HG02763 (cell line): ENCODE measurements around the gene RAB44.
"Not testable (repeated sequence)": the region's sequence is repeated elsewhere in the genome, so short reads cannot be mapped to it uniquely, and the experiment has no call there.

Experiments used
- ATAC-seq: cut with Tn5 transposase; IDR thresholded peaks from one replicate; pipeline ENCODE4 v1.9.1; 2021; ENCODE audit warnings: mild to moderate bottlenecking, moderate library complexity; ENCODE audit not compliant: unreplicated experiment

RAB44 gene

DNA sequence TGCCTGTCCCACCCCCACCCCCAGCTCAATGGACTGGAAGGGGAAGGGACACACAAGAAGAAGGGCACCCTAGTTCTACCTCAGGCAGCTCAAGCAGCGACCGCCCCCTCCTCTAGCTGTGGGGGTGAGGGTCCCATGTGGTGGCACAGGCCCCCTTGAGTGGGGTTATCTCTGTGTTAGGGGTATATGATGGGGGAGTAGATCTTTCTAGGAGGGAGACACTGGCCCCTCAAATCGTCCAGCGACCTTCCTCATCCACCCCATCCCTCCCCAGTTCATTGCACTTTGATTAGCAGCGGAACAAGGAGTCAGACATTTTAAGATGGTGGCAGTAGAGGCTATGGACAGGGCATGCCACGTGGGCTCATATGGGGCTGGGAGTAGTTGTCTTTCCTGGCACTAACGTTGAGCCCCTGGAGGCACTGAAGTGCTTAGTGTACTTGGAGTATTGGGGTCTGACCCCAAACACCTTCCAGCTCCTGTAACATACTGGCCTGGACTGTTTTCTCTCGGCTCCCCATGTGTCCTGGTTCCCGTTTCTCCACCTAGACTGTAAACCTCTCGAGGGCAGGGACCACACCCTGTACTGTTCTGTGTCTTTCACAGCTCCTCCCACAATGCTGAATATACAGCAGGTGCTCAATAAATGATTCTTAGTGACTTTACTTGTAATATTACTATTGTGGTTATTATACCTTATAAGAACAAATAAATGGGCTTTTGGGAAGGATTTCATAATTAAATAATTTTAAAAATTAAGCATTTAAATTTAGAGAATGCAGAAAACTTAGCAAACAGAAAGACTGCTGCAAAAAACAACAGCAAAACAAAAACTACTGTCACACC is 10.7 kb upstream of the RAB44 start:
- ATAC-seq = no peak

DNA sequence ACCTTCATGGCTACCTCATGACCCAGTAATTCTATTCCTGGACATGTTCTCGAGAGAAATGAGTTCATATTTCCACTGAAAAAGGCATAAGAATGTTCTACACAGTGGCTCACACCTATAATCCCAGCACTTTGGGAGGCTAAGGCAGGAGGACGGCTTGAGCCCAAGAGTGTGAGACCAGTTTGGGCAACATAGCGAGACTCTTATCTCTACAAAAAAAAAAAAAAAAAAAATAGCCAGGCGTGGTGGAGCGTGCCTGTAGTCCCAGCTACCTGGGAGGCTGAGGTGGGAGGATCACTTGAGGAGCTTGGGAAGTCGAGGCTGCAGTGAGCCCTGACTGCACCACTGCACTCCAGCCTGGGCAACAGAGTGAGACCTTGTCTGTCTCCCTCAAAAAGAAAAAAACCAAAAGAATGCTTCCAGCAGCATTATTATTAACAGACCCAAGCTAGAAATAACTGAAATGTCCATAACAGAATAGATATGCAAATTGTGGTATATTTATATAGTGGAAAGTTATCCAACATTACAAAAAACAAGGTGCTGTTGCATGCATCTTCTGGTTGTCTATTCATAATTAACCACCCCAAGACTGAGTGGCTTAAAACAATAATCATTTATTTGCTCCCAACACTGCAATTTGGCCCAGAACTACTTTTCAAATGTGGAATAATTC is 9.4 kb upstream of the RAB44 start:
- no peak for ATAC-seq

DNA sequence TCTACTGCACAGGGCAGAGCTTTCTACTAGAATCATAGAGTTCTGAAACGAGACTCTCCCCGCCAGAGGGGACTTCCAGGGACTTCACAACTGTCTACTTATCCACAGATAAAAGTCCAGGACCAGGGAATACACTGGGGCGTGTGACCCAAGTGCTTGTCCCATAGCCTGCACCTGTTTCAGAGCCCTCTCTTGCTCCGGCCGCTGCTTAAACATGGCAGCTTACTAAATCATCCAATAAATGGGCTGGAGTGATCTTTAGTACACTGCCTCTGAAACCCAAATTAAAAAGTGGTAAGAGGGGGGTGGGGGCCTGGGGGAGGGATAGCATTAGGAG is 8.9 kb upstream of the RAB44 start:
- no peak for ATAC-seq

DNA sequence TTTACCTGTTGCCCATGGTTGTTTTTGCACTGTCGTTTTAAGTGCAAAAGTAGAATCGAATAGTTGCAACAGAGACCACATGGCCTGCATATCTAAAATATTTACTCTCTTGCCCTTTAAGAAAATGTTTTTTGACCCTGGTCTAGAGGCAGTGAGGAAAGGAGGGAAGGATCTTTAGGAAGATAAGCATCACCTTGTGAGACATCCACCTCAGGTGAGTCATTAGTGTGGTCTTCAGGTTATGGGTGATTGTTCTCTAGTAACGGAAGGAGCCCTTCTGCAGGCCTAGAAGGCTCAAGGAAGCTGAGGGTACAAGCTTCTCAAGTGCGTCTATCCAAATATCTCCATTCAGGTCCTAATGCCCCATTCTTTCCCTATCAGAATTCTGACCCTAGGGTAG is 6.6 kb upstream of the RAB44 start:
- no peak for ATAC-seq

DNA sequence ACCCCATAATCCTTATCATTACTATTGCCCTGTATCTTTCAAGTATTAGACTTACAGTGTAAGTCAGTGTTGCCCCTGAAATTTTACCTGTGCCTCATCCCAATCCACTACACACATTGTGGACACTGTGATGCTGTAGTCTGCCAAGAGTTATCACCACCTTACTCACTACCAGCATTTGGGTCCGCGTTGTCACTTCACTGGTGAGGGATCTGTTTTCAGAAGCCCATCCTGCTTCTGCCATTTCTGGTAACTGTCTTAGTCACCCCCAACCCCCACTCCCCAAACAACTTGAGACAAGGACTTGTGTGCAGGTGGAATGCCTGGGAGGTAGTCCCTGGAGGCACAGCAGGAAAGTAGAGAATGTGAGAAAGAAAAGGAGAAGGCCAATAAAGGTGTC is 6.0 kb upstream of the RAB44 start:
- no peak for ATAC-seq

DNA sequence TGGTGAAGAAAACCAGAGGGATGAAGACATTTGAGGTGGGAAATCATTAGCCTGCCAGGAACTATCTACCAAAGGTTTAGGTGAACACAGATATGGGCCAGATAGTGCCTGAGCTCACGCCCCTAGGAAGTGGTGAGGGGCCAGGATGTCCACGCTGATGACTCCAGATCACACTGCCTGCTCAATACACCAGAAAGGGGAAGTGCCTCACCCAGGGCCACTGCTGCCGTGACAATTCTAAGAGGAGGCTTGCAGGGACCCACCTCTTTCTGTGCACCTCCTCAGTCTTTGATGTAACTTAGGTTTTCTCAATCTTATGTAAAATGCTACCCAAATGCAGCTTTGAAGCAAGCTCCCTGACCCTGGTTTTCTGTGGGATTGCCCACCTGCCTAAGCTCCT is 5.4 kb upstream of the RAB44 start:
- ATAC-seq = no peak

DNA sequence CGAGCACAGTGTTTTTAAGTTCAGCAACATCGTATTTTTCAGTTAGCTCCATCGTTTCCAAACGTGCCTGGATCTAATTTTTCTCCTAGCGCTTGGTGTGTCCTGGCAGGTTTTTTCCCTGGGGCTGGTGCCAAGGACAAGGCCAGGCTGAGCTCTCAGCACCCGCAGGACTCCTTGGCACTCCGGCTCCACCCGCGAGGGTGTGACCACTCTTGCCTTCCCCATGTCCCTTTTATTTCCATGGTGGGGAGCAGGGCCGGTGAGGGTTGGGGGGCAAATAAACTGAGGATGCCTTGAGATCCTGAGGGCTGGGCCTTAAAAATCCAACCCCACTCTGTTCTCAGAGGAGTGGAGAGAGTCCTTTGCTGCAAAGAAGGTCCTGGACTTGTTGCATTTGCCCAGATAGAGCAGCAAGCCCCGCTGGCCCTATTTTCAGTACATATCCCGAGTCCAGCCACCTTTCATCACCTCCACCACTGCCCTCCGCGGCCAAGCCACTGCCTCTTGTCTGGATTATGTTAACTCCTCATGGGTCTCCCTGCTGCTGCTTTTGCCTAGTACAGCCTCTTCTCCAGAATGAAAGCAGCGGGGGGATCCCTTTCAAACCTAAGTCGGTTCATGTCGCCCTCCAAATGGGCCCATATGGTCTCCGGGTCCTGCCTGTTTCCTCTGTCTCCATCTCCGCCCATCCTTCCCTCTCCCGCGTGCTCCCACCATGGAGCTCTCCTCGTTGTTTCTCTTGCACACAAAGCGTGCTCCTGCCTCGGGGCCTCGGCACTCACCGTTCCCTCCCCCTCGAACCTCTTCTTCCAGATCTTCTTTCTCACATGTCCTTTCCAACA is 4.5 kb upstream of the RAB44 start:
- ATAC-seq = no peak

DNA sequence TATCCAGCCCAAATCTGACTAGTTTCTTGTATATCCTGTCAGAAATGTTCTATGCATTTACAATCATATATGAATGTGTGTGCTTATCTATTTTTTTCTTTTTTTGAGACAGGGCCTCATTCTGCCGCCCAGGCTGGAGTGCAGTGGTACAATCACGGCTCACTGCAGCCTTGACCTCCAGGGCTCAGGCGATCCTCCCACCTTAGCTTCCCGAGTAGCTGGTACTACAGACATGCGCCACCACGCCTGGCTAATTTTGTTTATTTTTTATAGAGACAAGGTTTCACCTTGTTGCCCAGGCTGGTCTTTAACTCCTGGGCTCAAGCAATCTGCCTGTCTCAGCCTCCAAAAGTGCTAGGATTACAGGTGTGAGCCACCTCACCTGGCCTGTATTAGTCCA is 3.0 kb upstream of the RAB44 start:
- no peak for ATAC-seq

DNA sequence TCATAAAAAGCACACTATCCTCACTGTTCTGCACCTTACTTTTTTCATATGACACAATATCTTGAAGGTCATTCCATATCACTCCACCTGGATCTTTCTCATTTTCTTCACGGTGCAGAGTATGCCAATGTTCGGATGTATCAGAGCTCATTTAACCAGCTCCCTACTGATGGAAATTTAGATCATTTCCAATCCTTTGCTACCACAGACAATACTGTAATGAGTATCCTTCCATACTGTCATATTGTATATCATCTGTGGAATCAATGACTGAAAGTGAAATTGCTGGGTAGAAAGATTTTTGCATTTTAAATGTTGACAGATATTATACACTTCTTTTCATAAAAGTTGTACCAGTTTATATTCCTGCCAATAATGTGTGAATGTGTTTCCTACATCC is 2.2 kb upstream of the RAB44 start:
- no peak for ATAC-seq

DNA sequence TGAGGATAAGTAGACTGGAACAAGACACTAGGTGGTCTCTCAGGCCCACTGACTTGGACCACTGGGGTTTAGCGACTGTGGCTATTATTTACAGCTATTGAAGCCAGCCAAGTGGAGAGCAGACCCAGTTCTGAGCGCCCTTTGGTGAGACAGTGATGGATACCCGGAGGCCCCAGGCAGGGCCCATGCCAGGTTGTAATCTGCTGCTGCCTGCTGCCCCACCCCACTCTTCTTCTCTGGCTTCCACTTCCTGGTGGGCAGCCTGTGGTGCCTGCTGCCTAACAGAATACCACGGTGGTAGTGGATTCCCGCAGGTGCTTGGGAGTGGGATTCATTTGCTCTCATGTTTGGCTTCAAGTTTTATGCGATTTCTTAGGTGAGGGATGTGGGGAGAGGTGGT is 570 bp downstream of the RAB44 start:
- ATAC-seq = no peak

DNA sequence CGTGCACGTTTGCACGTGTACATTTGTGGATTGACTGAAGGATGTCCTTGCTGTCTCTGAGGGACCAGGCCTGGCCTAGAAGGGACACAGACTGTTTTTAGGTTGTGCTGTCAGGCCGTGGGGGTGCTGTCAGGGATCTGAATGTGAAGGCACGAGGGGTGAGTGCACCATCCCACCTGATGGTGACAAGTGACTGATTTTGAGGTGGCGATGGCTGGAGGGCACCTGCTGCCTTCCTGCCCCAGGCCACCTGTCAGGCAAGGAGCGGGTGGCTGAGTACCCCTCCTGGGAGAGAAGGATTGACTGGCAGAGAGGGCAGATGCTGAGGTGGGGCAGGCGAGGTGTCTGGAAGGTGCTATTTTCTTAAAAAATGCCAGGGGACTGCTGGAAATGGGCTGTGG is 1.2 kb downstream of the RAB44 start:
- ATAC-seq = no peak

DNA sequence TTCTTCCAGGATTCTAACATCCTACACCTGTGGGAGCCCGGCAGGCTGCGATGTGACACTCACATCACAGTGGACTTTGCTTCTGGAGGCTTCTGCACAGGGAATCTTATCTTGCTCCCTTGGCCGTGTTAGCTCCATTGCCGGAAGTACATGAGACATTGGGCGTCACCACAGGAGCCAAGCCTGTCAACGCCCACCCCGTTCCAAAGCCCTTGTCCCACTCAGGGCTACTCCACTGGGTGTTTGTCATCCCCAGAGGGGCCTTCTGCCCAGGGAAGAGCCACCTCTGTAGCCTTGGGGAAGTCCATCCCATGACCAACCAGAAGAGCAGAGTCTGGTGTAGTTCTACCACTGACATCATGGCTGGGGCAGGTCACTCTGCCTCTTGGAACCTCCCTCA is 1.7 kb downstream of the RAB44 start:
- ATAC-seq = no peak

DNA sequence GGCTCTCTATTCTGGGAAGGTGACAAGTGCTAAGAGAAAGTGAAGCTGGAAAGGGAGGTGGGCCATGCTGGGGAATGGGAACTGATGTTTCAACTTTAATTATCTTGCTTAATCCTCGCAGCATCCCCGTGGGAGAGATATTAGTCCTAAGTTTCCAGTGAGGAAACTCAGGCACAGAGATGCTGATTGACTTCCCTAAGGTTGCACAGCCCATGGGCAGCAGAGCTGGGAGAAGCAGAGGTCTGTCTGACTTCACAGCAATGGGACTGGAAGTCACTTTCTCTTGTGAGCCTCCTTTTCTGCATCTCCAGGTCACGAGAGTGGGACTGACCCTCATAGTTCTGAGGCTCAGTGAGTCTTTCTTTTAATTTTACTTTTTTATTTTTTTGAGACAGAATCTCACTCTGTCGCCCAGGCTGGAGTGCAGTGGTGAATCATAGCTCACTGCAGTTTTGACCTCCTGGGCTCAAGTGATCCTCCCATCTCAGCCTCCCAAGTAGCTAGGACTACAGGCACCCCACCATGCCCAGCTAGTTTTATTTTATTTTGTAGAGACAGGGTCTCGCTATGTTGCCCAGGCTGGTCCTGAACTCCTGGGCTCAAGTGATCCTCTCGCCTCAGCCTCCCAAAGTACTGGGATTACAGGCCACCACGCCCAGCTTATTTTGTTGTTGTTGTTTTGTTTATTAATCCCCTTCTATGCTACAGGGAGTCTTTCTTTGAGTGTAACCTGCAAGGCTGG is 2.6 kb downstream of the RAB44 start:
- no peak for ATAC-seq

DNA sequence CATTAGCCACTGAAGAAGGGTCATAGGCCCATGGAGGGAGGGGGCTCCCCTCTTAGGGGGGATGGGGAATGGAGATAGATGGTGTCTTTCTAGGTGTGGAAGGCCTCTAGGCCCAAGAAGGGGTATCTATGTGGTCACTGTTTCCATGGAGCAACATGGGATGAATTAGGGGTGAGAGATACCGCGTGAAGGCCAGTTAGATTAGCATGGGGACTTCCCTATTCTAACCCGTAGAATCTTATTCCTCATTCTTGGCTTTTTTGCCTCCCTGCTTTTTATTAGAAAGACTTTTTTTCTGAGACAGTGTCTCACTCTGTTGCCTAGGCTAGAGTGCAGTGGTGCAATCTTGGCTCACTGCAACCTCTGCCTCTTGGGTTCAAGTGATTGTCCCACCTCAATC is 3.2 kb downstream of the RAB44 start:
- no peak for ATAC-seq

DNA sequence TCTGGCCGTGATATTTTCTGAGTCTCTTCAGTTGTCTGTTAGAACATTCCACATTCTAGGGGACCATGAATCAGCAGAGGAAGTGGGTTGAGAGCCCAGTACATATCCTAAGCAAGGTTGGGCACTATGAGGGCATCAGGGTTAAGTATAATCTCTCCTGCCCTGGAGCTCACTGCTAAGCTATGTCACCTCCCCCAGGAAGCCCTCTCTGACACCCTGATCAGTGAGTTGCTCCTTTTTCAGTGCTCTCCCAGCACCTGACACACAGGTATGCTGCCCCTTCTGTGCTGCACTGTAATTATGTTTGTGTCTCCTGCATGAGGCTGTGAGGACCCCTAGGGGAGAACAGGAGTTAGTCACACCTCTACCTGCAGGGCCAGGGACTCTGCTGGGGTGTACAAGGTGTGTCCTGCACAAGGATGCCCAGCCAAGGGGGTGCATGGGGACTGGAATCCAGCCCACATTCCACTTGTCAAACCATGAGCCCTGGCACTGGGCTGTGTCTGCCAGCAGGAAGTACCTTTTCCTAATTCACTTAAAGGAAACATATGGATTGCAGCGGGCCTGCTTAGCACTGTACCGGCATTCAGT is 3.9 kb downstream of the RAB44 start:
- no peak for ATAC-seq

DNA sequence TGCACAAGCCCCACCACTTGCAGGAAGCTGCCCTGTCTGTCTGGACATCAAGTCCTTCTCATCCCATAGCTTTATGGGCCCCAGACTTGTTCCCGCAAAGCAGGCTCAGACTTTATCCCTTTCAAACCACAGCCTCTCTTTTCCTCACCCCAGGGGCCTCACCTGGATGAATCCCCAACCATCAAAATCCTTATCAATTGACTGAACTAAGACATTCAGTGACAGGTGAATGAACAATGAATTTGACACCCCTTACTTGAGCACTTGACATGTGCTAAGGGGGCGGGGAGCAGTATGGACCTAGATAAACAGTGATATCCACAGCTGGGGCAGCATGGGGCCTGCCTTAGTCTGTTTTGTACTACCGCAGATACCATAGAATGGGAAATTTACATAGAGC is 5.0 kb downstream of the RAB44 start:
- ATAC-seq = no peak

DNA sequence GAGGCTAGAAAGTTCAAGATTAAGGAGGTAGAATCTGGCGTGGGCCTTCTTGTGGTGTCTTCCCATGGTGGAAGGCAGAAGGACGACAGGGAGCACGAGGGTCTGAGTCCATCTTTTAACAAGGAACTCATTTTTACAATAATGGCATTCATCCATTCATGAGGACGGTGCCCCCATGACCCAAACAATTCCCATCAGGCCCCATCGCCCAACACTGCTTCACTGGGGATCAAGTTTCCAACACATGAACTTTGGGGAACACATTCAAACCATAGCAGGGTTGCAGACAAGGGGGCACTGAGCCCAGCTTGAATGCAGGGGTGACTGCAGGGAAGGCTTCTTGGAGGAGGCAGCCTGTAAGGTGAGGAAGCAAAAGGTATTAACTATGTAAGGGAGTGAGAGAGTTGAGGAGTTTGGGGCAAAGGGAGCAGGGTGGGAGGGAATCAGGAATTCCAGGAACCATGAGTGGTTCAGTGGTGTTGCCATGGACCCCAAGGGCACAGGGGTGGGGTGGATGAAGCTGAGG is 5.5 kb downstream of the RAB44 start:
- no peak for ATAC-seq

DNA sequence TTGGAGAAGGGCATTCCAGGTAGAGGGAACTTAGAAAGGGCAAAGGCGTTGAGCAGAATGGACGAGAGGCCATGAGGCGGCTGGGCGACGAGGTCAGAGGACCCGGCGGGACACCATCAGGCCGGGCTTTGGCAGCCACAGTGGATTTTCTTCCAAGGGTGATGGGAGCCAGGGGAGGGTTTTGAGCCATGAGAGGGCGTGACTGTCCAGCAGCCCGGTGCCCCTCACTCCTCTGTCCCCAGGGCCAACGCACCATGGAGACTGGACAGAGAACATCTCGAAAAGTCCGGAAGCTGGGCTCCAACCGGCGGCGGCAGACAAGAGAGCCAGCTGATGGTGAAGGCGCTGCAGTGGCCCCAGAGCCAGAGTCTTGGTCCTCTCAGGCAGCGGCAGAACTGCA is 6.4 kb downstream of the RAB44 start:
- no peak for ATAC-seq

DNA sequence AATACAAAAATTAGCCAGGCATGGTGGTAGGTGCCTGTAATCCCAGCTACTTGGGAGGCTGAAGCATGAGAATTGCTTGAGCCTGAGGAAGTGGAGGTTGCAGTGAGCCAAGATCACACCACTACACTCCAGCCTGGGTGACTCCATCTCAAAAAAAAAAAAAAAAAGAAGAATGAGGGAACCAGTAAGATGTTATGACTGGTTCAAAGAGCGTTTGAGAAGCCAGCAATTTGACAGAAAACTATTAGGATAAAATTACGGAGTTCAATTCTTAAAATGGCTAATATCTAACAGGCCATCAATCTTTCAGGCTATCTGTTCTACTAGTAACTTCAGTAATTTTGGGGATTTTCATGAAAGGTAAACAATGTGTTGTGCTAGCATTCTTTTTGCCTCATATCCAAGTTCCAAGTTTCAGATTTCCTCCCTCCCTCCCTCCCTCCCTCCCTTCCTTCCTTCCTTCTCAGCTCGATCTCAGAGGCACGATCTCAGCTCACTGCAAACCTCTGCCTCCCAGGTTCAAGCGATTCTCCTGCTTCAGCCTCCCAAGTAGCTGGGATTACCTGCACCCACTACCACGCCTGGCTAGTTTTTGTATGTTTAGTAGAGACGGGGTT is 7.4 kb downstream of the RAB44 start:
- not testable (repeated sequence) for ATAC-seq

DNA sequence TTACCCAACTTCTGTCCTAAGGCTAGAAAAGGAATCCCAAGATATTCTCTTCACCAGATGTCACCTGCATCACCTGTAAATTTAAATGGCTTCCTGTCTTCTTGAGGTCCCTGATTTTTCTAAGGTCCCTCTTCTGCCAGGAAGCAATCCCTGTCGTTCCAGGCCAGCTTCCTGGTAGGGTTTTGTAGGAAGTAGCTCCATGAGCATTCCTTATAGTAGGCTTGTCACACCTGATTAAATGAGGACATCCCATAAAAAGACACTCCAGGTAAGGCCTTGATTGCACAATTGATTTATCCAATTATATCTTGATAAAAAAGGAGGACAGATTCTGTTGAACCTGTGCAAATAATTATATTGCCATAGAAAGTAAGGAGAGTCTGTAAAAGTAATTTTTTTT is 8.7 kb downstream of the RAB44 start:
- no peak for ATAC-seq
